GM12878 (cell line): ENCODE results near the gene ADK. TPM values are rescaled to one million over a fixed set of nuclear protein-coding genes. Genes with fewer than 3 reads are reported as not detected.

Experiments
- CUX1 ChIP-seq: IDR thresholded peaks from 2 replicates; pipeline ENCODE4 v1.6.1; 2012; ENCODE audit warnings: improper control_type of control experiment, low read depth, low read length; ENCODE audit not compliant: insufficient replicate concordance
- EED ChIP-seq: sonication (generic); IDR thresholded peaks from 2 replicates; pipeline ENCODE4 v1.6.1; 2016; ENCODE audit warnings: antibody characterized with exemption, low read depth
- EGR1 ChIP-seq, 2 experiments: IDR thresholded peaks; 1 replicate in 1 of 2; 2 replicates in 1 of 2; pipeline ENCODE4 v1.6.1; 2011 to 2012; ENCODE audit warnings: low read depth in 2 of 2, low read length in 2 of 2, borderline replicate concordance in 1 of 2, mild to moderate bottlenecking in 1 of 2, moderate library complexity in 1 of 2
- ESRRA ChIP-seq: IDR thresholded peaks from 2 replicates; pipeline ENCODE4 v1.6.1; 2012; ENCODE audit warnings: mild to moderate bottlenecking, low read length, improper control_type of control experiment
- MTA2 ChIP-seq: fragments of 450-650 bp; IDR thresholded peaks from 2 replicates; pipeline ENCODE4 v1.6.1; 2016; ENCODE audit warnings: low read depth, mild to moderate bottlenecking, moderate library complexity
- NFXL1 ChIP-seq: fragments of 450-650 bp; IDR thresholded peaks from 2 replicates; pipeline ENCODE4 v1.6.1; 2017; ENCODE audit warnings: antibody characterized with exemption, mild to moderate bottlenecking, borderline replicate concordance
- NFYB ChIP-seq: IDR thresholded peaks from 2 replicates; pipeline ENCODE4 v1.6.1; 2011; ENCODE audit warnings: low read depth, mild to moderate bottlenecking, low read length, improper control_type of control experiment, moderate library complexity; ENCODE audit not compliant: insufficient read depth
- NR2C2 ChIP-seq: IDR thresholded peaks from 2 replicates; pipeline ENCODE4 v1.6.1; 2011; ENCODE audit warnings: borderline replicate concordance, low read depth; ENCODE audit not compliant: control insufficient read depth, insufficient read length
- PKNOX1 ChIP-seq: fragments of 450-650 bp; IDR thresholded peaks from 2 replicates; pipeline ENCODE4 v1.6.1; 2016; ENCODE audit warnings: mild to moderate bottlenecking
- PRDM15 ChIP-seq: fragments of 450-650 bp; formaldehyde crosslinking; IDR thresholded peaks from 2 replicates; pipeline ENCODE4 v1.4.0; 2020; ENCODE audit warnings: mild to moderate bottlenecking, moderate library complexity
- TCF7 ChIP-seq: IDR thresholded peaks from 2 replicates; pipeline ENCODE4 v1.6.1; 2014; ENCODE audit warnings: antibody characterized with exemption, borderline replicate concordance
- YBX1 ChIP-seq: fragments of 450-650 bp; IDR thresholded peaks from 2 replicates; pipeline ENCODE4 v1.6.1; 2016; ENCODE audit warnings: antibody characterized with exemption
- ZNF687 ChIP-seq: fragments of 450-650 bp; IDR thresholded peaks from 2 replicates; pipeline ENCODE4 v1.6.1; 2017; ENCODE audit warnings: mild to moderate bottlenecking, moderate library complexity
- polyA plus RNA-seq, 11 experiments: library from polyadenylated mRNA; depleted of rRNA in 4 of 11; unstranded in 6 of 11; stranded (reverse) in 5 of 11; fragments of >200 nt; fragmentation: Nextera tagmentation in 4 of 11; fragmentation: Illumina TruSeq in 1 of 11; extraction: Ambion mirVana in 4 of 11; extraction: Trizol in 1 of 11; gene quantifications; 1 replicate in 1 of 11; 2 replicates in 10 of 11; pipeline versions ENCODE4 v1.2.1 to v1.2.3, GENCODE V29; 2011 to 2016; ENCODE audit warnings: inconsistent platforms in 2 of 11, missing spikeins in 2 of 11, low read depth in 1 of 11
- total RNA-seq, 4 experiments: library from RNA; depleted of rRNA in 3 of 4; stranded (reverse); fragments of >200 nt in 3 of 4; fragmentation: Illumina TruSeq in 1 of 4; extraction: Trizol in 1 of 4; gene quantifications; 2 replicates each; pipeline versions ENCODE4 v1.2.1 to v1.2.3, GENCODE V29; 2013 to 2021

Gene ADK
- total and polyA plus RNA-seq, 10 of the 15 experiments (the other 5 are each of a cell fraction or from before 2014, with no cell fraction given), result 42.0 to 151 (median 81.6) TPM

GRCh38 chr10:74683621-74684364 lies 532.8 kb downstream of the ADK start (continued):
- TF ChIP-seq ZNF687 (no peak), NFYB (no peak), NFXL1 (no peak), ESRRA (no peak), CUX1 (peak; percentile 57), MTA2 (peak; percentile 90), TCF7 (peak; percentile 27; the same call in 1 of the 2 replicates), PKNOX1 (peak; percentile 29; the same call in 1 of the 2 replicates), EED (no peak), EGR1 (IDR thresholded peaks at IDR 0.05; ENCODE audit: borderline replicate concordance in 1 of 2, low read depth in 2 of 2, low read length in 2 of 2) (no peak), YBX1 (no peak), PRDM15 (CRISPR knock-in tag) (no peak), NR2C2 (no peak)
